Activated CD8-positive, alpha-beta memory T cell treated with anti-CD3 and anti-CD28 coated beads, Interleukin-2, amount 50 U/mL, for 1 hour (primary cell): ENCODE results near the gene DGKD.

ENCODE experiments used
- DNase-seq: peaks from one replicate; pipeline ENCODE4 v3.0.0-alpha.2; 2020; ENCODE audit errors: extremely low read depth

Gene DGKD

GRCh38 chr2:233461481-233461891, 107.2 kb downstream of the DGKD start:
- DNase-seq, result no peak

DNA sequence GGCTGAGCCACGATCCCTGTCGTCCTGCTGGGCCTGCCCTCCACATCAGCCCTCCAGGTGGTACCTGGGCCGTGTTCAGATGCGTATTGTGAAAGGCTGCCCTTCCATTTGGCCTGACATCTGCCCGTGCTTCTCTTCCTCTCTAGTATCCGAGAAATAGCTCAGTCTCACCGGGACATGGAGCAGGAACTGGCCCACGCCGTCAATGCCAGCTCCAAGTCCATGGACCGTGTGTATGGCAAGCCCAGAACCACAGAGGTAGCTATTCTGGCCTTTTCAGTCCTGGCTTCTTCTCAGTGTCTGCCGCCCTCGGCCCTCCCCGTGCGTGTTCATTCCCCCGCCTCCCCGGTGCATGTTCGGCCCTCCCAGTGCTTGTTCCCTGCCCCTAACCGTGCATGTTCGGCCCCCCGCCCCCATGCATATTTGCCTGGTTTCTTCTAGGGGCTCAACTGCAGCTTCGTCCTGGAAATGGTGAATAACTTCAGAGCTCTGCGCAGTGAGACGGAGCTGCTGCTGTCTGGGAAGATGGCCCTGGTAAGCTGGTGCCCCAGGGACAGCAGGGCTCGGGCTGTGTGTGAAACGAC, 108.0 kb downstream of the DGKD start:
- no peak for DNase-seq

DNA sequence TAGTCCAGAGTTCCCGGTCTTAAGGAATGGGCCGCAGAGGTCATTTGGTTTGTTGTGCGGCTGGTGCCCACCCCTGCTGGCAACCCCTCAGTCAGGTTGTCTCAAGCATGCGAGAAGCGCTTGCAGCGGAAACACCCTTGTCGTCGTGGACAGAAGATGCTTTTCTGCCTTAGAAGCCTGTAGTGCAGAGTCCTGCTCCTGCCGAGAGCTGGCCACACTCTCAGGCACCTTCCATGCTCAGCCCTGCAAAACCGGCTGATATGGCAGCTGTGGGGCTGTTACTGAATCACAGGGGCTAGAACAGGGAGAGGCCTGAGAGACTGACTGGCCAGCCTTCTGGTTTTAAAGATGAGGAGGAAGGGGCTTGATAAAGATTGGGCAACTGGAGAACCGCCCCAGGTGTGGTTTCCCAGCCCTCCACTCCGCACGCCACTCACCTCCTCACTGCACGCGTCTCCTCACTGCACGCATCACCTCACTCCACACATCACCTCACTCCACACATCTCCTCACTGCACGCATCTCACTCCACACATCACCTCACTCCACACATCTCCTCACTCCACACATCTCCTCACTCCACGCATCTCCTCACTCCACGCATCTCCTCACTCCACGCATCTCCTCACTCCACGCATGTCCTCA, 108.7 kb downstream of the DGKD start:
- DNase-seq, result no peak

DNA sequence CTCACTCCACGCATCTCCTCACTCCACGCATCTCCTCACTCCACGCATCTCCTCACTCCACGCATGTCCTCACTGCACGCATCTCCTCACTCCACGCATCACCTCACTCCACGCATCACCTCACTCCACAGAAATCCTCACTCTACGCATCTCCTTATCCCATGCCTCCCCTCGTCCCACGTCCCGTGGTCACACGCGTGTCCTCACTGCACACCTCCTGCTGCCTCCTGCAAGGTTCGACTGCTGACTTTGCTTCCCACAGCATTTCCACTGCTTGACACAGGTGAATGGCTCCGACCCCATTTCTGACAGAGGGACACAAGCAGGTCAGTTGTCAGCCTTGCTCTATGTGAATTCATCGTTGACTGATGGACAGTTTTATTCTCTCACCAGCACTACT, 109.3 kb downstream of the DGKD start:
- no peak for DNase-seq

DNA sequence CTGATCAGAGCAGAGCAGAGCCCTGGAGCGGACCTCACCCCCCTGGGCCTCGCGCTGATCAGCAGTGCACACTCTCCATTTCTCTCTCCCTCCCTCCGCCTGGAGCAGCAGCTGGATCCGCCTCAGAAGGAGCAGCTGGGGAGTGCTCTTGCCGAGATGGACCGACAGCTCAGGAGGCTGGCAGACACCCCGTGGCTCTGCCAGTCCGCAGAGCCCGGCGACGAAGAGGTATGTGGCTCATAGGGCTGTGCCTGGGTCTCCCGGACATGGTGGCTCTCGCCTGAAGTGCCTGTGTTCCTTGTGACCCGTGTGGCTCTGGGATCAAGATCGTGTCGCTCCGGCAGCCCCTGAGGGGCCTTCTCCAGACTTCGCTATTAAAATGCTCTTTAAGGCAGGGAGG, 109.8 kb downstream of the DGKD start:
- DNase-seq, result no peak

- DNase-seq, result no peak
Observed at GRCh38 chr2:233464531-233465240, 110.4 kb downstream of the DGKD start.

DNA sequence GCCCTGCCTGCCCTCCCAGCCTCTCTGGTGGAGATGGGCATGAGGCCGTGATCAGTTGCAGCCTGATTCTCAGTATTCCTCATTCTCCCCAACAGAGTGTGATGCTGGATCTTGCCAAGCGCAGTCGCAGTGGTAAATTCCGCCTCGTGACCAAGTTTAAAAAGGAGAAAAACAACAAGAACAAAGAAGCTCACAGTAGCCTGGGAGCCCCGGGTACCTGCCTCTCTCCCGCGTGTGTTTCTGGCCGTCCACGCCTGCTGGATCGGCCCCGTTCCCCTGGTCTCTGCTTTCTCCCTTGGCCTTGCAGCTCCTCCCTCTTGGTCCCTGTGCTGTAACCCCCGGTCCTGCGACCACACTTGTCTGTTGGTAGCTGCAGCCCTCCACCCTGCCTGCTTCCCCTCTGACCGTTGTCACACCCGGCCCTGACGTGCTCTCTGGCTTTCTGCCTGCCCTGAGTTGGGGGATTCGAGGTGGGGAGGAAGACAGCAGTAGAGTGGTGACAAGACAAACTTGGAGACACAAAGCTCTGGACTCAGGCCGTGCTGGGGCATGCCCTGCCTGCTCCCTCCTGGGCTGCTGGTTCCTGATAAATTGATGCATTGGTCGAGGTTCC, 112.8 kb downstream of the DGKD start:
- no peak for DNase-seq

- no peak for DNase-seq
Observed at GRCh38 chr2:233468047-233468740, 113.9 kb downstream of the DGKD start.

- DNase-seq, result no peak
Observed at GRCh38 chr2:233468741-233469110, 114.4 kb downstream of the DGKD start.

- no peak for DNase-seq
Observed at GRCh38 chr2:233469261-233470010, 115.1 kb downstream of the DGKD start.

DNA sequence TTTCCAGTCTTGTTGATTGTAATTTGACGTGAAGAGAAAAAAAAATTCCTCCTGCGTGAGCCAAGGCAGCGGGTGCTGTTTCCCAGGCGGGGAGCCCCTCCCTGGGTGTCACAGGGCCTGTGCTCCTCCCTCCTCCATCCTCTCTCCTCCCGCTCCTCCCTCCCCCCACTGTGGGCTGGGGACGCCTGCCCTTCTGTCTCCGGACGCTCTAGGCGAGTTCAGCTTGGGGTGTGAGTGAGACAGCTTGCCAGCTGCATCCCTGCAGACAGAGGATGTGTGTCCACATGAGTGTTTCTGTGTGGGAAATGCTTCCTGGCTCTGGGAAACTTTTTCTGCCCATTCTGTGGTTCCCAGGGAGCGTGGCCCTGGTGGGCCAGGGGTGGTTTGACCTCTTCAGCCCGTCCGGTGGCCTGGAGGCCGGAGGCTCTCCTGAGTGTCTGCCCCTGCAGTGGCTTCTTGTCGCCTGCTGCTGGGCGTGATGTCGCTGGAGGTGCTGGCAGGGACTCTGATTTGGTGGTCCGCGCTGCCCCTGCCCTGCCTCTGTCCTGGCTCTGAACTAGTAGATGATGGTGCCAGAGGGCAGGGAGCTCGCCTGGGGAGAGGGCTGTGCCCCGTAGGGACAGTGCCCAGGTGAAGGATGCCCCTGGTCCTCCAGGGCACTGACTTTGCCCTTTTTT, 115.9 kb downstream of the DGKD start:
- no peak for DNase-seq

DNA sequence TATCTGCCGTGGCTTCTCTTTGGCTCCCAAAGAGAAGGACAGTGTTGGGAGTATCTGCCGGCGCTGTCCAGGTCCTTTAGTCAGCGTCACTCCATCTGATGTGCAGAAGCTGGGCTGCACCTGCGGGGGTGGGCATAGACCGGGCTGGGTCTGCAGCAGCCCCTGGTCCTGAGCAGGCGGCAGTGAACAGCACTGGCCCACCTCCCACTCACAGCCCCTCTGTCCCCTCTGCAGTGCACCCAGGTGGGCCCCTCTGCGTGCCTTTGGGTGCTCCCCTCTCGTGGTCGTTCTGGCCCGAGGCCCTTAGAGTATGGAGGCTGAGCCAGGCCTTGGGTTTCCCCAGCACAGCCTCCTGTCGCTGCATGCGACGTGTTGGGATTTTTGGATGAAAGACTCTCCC, 116.5 kb downstream of the DGKD start:
- DNase-seq, result no peak

DNA sequence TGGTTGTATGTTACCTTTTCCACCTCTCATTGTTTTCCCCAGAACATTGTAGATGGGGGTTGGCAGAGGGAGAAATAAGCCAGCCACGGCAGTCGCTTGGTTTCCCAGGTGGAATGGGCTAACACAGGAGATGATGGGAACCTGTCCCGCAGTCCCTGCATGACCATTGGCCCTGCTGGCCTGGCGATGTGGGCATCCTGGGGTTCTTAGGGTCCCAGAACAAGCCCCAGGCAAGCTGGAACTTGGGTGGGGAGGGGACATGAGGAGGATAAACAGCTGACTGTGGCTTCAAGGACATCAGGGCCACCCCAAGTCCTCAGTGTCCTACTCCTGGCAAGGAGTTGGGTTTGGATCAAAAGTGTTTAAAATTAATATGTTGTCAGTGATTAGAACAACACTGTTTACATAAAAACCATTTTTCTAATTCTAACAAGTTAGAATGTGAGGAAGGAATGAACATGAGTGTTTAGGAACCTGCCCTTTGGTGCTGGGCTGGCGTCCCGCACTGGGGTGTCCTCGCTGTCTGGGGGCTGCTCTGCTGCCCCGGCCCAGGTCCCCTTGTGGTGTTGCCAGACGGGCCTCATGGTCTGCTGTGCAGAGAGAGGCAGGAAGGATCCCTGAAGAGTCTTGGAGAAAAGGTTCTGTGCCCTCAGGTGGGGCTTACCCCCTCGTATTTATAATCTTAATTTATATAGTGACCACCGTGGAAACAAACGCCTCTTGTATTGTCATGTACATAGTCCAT, 117.2 kb downstream of the DGKD start:
- DNase-seq, result no peak

DNA sequence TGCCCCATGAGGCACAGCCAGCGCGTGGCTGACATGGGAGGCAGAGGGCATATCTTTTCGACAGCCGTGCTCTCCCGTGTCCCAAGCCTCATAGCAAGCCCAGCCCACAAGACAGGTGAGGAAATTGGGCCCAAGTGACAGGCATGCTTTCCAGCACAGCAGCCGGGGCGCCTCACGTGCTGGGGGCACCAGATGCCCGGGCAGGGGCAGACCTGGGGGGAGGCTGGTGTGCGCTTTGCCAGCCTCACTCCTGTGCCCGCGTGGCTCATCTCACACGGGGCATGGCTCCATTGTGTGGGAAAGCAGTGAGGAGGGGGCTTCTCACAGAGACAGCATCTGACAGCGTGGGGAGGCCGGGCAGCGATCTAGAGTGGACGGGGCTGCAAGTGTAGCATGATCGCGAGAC, 119.1 kb downstream of the DGKD start:
- no peak for DNase-seq

DNA sequence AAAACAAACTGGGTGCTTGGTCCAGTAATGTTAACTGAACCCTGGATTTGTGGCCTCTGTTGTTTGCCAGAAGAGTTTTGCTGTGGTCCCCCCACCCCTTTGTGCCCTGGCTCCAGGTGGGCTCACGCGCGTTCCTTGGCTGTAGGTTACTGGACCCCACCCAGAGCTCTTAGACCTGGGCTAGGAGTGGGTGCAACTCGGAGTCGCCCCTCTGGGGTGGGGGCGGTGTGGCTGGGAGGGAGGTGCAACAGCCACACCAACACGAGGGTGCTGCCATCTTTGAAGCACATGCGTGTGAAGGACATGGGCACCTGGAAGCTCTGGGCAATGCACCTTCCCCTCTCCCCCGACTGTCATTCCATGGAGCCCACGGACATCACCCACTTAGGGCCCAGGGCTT, 119.6 kb downstream of the DGKD start:
- no peak for DNase-seq

DNA sequence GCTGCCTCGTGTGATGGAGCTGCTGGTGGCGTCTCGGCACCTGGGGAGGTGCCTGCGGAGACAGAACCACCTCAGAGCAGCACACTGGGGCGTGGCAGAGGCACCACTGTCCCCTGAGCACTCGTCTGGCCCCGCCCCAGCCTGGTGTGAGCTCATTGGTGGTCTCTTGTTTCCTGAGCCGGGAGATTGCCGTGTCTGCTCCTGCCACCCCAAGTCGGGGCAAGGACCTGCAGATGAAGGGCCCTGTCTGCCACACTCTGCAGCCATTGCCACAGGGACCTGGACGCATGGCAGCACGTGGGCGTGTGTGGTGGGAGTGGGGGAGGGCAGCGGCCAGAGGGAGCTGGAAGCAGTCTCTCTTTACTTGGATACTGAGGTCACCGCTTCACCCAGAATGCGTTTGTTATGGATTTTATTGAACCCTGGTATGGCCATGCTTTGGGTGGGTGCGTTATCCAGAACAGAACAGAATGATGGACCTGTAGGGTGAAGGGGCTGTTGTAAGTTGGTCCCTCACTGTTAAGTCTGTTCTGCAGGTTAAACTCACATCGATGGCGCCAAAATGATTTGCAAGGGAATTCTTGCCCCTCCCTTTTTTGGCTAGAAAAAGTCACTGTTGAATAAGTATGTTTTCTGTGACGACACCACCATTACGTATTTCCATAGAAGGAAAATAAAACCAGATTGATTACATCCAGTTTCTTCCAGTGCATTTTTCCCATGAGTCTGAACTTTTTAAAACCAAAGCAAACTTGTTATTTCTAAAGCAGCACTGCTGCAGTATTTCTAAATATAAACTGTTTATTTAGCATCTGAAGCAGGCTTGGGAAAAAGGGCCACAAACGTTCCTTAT, 120.2 kb downstream of the DGKD start:
- no peak for DNase-seq

DNA sequence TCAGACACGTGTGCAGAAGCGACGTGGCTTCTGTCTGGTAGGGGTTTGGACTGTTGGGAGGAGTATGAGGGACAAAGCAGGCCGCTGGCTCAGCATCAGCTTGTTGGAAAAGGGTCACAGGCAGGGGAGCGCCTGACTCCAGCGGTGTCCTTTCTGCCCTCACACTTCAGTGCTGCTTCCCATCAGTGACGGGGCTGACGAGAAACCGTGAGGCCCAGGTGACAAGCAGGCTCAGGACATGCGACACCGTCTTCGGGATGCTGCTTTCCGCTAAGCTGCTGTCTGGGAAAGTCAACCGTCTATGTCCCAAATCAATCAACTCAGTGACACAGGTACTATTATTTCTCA, 121.7 kb downstream of the DGKD start:
- no peak for DNase-seq

DNA sequence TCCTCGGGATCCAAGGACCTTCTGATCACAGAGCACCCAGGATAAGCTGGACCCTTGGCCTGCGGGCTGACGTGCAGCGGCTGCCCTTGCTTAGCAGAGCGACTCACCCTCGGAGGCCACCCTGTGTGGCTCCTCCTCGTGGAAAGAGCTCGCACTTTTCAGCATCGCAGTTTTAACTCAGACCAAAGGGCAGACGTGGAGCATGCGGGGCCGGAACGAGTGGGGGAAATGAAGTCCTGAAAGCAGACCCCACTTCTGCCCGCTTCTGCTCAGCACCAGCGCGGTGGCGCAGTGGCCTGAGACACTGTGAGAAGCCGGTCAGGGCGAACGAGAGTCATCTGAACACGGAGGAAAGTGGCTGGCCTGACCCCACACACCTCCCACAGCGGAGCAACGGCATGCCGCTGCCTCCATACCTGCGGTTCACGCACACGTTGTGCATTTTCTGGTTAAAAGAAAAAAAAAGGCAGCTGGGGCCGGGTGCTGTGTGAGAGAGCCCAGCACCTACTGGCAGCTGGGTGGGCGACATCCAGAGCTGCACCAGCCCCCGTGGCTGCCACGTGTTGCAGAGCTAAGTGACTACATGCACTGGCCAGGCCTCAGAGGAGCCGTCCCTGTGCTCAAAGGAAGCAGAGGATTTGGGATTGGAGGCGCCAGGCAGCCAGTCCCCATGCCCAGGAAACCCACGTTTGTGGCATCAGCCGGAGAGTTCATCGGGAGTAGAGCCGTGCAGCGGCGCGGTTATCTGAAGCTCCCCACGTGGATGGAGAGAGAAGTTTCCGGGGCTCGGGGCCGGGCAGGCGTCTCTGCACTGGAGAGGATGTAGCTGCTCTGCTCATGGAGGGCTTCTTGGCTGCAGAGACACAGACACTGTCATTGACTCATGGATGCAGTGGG, 122.6 kb downstream of the DGKD start:
- DNase-seq, result no peak
